GM23338 (cell line): ENCODE results near the gene DNAJC12.
A peak's percentile ranks its signal among the peaks of the same experiment; 100 is the strongest.

Experiments used
- CREB1 ChIP-seq: fragments of 250-450 bp; sonication (Bioruptor Pico); IDR thresholded peaks from 2 replicates; pipeline ENCODE4 v1.5.0; 2020; ENCODE audit warnings: low read depth, mild to moderate bottlenecking, moderate library complexity
- CTCF ChIP-seq, 2 experiments: fragments of 200-600 bp in 1 of 2; sonication (generic) in 1 of 2; conservative IDR thresholded peaks; 2 replicates each; pipeline versions ENCODE4 v1.5.1 to v1.6.1; 2016 to 2017; ENCODE audit warnings: antibody characterized with exemption in 2 of 2, low read depth in 2 of 2, mild to moderate bottlenecking in 2 of 2, moderate library complexity in 1 of 2
- ETS1 ChIP-seq: IDR thresholded peaks from 2 replicates; pipeline ENCODE4 v1.6.1; 2016; ENCODE audit warnings: antibody characterized with exemption
- EZH2 ChIP-seq: fragments of 200-600 bp; sonication (generic); IDR thresholded peaks from one replicate; pipeline ENCODE4 v1.8.0; 2017; ENCODE audit warnings: antibody characterized with exemption, mild to moderate bottlenecking, low read depth; ENCODE audit not compliant: unreplicated experiment
- EZH2phosphoT487 ChIP-seq: fragments of 200-600 bp; sonication (generic); IDR thresholded peaks from one replicate; pipeline ENCODE4 v1.8.1; 2018; ENCODE audit warnings: antibody characterized with exemption; ENCODE audit not compliant: unreplicated experiment
- JUNB ChIP-seq: IDR thresholded peaks from one replicate; pipeline ENCODE4 v1.6.1; 2016; ENCODE audit warnings: antibody characterized with exemption; ENCODE audit not compliant: unreplicated experiment
- POLR2AphosphoS5 ChIP-seq: IDR thresholded peaks from 2 replicates; pipeline ENCODE4 v1.6.1; 2016; ENCODE audit warnings: antibody characterized with exemption, low read depth
- REST ChIP-seq: IDR thresholded peaks from one replicate; pipeline ENCODE4 v1.6.1; 2018; ENCODE audit warnings: antibody characterized with exemption; ENCODE audit not compliant: unreplicated experiment
- STAT1 ChIP-seq: IDR thresholded peaks from one replicate; pipeline ENCODE4 v1.6.1; 2016; ENCODE audit warnings: antibody characterized with exemption; ENCODE audit not compliant: unreplicated experiment
- ZNF114 ChIP-seq: fragments of 250-450 bp; sonication (Bioruptor Pico); IDR thresholded peaks from 2 replicates; pipeline ENCODE4 v1.5.0; 2020; ENCODE audit warnings: mild to moderate bottlenecking, moderate library complexity
- ZNF462 ChIP-seq: fragments of 250-450 bp; sonication (Bioruptor Pico); IDR thresholded peaks from 2 replicates; pipeline ENCODE4 v1.5.0; 2020; ENCODE audit warnings: mild to moderate bottlenecking, moderate library complexity

- TF ChIP-seq CTCF (conservative IDR thresholded peaks at IDR 0.05; ENCODE audit: low read depth in 2 of 2) (no peak), ZNF114 (CRISPR knock-in tag) (peak; percentile 68; the same call in 1 of the 2 replicates), EZH2 (no peak), ETS1 (0 out of 2 replicates have a peak, but pooled peaks have one; percentile 21), EZH2phosphoT487 (no peak), REST (no peak), STAT1 (no peak), ZNF462 (peak; percentile 90), JUNB (no peak), POLR2AphosphoS5 (0 out of 2 replicates have a peak, but pooled peaks have one; percentile 8), CREB1 (CRISPR knock-in tag) (no peak)
Measured at GRCh38 chr10:67861750-67862432, 23.9 kb upstream of the DNAJC12 start.
